ENCODE measurements around the gene CEP104.

Gene CEP104

DNA sequence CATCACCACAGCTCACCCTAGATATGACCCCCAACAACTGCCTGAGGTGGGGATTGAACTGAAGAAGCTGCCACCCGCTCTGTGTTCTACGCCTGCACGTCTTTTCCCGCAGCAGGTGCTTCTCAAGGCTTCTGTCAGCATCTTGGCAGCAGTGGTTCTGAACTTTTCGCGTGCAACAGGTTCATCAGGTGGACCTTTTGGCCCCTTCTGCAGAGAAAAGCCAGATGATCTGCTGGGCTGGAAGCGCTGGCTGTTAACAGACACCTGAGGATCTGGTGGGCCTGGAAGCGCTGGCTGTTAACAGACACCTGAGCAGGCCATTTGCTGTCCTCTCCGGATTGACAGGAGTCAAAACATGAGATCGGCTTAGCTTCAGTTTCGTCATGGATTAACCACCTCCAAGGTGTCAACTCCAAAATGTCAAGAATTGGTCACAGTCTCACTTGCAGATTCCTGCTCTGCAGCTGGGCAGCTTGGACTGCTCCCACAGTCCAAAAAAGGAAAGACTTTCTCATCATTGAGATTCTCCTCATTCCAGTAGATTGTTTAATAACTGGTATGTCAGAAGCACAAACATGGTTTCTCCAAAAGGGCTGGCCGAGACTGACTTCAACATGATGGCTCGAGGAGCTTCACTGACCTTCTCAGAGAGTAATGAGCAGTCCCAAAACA is 38.4 kb upstream of the CEP104 start:
- no peak for DNase-seq (ENCODE audit: low read depth)
- H3K4me3 ChIP-seq (ENCODE audit: low read depth, low read length) = no peak overlapping the region

DNA sequence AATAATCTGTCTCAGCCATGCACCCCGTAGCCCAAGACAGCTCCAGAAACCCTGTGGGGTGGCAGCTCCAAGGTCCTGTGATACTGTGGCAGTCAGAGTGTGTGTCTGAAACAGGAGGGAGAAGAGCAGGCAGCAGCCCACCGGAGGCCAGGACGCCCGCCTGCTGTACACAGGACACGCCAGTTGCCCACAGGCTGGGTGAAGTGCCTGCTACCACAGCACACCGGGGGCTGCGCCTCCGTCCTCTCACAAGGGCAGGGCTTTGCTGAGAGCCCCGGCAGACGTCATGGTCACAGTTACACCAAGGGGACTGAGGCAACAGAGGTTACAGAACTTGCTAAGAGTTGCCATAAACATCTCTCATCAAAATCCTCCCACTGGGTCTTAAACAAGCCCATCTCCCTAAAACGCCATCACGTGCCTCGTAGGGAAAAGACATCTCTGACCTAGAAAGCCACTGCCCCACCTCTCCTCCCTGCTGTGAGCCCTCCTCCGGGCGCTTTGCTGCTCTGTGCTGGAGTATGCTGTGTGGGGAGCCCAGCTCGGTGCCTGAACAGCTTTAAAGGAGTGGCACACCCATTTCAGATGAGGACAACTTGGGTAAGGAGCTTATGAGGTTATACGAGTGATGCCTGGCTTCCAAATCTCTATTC is 37.7 kb upstream of the CEP104 start:
- no peak for DNase-seq (ENCODE audit: low read depth)
- H3K4me3 ChIP-seq (ENCODE audit: low read depth, low read length) = no peak overlapping the region

DNA sequence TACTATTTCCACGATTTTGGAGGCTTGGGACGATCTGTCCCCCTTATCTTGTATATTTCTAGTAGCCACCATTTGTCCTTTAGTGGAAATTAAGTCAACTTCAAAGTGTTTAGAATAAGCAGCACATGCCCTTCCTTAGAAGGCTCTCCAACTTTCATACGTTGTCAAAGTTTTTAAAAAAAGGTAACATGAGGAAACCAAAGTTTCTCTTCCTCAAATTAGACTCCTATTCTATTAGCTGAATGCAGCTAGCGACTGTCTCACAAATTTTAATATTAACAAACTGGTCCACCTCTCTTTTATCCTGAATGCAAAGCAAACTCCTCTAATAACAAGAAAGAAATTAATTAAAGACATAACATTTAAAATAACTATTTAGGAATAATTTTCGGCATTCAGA is 36.2 kb upstream of the CEP104 start:
- no peak for DNase-seq (ENCODE audit: low read depth)
- H3K4me3 ChIP-seq (ENCODE audit: low read depth, low read length) = no peak overlapping the region

DNA sequence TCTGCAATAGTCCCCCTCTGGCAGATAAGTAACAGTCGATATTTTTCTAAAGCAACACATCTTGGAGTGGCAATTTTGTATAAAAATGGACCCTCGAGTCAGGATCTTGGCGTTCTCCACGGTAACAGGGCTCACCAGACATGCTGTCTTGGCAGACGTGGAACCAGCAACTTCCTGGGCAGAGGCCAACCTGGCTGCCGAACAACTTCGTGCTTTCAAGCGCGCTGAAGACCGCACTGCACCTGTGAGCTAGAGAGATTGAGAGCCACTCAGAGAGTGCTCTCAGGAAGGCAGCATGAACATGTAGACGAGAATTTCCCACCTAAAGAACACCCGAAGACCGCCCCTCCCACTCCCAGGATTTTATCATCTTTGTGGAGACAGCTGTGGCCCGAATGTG is 35.7 kb upstream of the CEP104 start:
- no peak for DNase-seq (ENCODE audit: low read depth)
- H3K4me3 ChIP-seq (ENCODE audit: low read depth, low read length) = no peak overlapping the region

DNA sequence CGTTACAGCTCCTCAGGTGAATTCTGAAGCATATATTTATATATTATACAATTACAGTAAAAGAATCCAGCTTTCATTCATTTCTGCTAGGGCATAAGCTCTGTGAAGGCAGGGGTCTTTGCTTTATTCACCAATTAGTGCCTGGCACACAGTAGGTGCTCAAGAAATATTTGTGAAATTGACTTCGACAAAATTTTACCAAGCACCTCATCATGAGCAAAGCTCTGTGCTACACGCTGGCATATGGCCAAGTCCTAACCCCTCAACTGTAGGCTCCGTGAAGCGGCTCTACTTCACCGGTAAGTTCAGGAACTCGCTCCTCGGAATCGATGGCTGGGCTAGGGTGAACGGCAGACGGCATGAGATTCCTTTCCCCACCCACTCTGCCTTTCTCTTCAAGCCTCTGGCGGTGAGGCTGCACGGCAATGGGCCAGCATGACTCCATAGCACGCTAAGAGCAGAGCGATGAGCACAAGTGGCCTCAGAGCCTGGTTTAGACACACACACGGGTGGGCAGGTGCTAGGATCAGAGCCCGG is 34.4 kb upstream of the CEP104 start:
- H3K4me3 ChIP-seq (ENCODE audit: low read depth, low read length) = no peak overlapping the region
- no peak for DNase-seq (ENCODE audit: low read depth)

DNA sequence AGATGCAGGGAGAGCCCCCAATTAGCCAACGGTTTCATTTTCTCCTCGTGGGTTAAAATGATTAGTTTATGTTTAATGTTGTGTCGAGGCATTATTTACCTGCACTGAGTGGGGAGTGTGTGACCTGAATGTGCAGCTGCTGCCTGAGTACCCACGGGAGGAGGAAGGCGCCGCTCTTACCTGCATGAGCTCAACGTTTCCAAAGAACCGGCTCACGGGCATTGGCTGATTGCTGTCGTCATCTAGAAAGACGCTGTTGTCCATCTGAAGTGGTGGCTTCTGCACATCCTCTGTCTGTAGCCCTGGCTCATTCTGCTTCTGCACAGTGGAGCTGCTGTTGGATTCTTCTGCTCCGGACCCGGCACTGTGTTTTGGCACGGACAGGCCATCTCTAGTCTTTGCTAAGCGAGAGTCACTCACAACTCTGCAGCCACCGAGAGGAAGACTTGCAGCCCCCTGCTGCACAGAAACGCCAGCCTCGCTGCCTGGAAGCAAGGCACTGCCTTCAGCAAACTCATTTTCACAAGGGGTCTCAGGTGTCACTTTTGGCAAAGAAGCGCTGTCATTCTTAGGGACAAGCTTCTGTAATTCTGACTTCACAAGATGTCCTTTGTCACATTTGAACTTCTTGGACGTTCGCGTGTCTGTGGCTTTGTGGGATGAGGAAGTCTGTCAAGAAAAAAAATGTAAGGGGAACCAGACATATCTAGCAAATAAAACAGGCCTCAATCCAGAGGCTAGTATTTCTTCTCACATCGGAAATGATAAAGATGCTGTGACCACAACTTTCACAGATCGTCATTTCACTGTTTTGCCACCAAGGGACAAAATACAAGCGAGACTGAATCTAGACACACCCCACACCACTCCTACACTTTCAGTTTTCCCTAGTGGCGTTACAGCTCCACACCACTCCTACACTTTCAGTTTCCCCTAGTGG is 33.6 kb upstream of the CEP104 start:
- no peak overlapping the region for H3K4me3 ChIP-seq (ENCODE audit: low read depth, low read length)
- no peak for DNase-seq (ENCODE audit: low read depth)

DNA sequence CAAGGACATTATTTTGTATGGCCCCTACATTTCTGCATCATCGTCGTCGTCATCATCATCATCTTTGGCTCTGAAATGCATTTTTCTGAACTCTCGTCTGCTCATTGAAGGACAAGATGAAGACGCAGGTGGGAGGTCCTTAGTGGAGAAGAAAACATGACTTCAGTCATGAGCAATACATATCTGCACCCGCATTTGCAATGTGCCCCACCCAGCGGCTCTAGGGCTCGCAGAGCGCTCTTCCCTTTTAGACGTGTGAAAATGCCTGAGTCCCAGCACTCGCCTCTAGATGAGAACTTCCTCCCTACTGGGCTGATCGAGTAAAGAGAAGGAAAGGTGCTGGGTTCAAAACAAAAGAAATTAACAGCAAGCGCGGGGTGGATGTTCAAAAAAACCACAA is 32.9 kb upstream of the CEP104 start:
- no peak for DNase-seq (ENCODE audit: low read depth)
- H3K4me3 ChIP-seq (ENCODE audit: low read depth, low read length) = no peak overlapping the region

DNA sequence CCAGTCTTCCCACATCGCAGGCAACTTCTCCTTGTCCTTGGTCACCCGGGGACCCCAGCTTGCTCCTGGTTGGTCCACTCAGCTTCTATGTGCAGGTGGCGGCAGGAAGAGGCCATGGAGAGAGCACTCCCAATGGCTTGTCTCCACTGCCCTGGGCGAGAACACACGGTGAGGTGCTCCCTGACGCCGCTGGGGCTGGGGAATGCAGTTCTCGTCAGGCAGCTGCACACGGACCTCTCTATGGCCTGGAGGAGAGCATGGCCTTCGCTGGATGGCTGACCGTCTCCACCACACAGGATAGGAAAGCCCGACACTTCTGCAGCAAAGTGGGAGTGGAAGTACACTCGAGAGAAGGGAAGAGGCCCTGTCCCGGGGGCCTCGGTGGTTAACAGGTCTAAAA is 31.3 kb upstream of the CEP104 start:
- no peak for DNase-seq (ENCODE audit: low read depth)
- H3K4me3 ChIP-seq (ENCODE audit: low read depth, low read length) = no peak overlapping the region

DNA sequence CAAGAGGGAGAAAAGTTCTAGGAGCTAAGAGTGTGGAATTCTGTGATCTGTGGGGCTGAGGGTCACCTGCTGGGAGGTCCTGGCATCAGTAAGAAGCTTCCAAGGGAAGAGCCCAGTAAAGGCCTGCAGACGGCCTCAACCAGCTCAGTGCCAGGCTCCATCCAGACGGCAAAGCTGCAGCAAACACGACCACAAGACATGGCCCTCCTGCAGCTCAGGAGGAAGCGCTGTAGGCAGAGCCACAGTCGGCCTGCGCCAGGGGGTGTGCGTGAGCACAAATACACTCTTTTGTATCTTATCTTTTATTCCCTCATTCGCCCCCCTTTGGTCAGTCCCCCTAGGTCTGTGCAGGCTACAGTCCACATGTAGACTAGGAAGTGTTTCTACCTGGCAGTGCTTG is 29.7 kb upstream of the CEP104 start:
- no peak for DNase-seq (ENCODE audit: low read depth)
- no peak overlapping the region for H3K4me3 ChIP-seq (ENCODE audit: low read depth, low read length)

DNA sequence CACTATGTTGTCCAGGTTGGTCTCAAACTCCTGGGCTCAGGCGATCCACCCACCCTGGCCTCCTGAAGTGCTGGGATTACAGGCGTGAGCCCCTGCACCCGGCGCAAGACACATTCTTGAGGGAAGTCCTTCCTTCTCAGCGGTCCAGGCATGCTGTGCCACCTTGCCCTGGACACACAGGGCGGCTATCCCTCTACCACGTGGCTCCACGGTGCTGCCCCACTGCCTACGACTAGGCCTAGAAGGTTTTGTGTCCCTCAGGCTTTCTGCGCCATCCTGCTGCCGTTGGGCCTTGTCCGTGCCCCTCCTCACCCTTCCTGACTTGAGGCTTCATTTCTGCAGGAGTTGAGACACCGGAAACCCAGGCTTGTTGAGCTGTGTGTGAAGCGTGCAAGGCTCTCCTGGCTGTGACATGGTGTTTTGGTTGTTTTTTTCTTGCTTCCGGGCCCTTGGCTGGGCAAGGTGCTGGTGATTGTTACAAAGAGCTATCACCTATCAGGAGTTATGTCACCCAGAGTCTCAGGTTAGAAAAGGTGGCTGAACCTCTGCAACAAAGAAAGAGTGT is 29.2 kb upstream of the CEP104 start:
- H3K4me3 ChIP-seq (ENCODE audit: low read depth, low read length) = no peak overlapping the region
- DNase-seq (ENCODE audit: low read depth) = no peak

DNA sequence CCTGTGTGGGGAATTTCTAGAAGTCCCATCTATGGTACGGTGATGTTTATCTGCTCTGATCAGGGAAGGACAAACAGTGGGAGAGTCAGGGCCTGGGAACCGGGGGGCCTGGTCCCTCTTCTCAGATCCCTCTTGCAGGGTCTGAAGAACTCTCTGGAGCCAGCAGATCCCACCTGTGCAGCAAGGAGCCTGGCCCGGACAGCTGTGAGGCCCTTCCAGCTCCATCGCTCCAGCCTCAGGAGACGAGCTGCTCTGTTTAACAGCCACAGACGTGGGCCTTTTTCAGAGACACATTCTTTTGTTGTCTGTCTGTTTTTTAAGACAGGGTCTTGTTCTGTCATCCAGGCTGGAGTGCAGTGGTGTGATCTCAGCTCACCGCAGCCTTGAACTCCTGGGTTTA is 28.6 kb upstream of the CEP104 start:
- H3K4me3 ChIP-seq (ENCODE audit: low read depth, low read length) = no peak overlapping the region
- no peak for DNase-seq (ENCODE audit: low read depth)

DNA sequence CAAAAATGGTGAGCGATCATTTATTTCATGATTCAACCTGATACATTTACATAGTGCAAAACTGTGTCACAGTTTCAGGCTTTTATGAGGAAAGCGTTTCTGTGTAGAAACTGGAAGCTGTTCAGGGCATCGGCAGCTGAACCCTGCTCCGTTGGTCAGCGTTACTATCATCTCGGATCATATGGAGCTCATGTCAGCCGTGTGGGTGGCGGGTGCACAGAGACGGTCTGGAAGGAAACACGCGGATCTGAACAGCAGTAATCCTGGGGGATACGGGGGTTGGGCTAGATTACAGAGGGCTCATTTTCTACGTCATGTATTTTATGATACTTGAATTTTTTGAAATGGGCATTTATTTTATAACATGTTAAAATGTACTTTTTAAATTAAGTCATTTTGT is 28.0 kb upstream of the CEP104 start:
- no peak for DNase-seq (ENCODE audit: low read depth)
- H3K4me3 ChIP-seq (ENCODE audit: low read depth, low read length) = no peak overlapping the region

DNA sequence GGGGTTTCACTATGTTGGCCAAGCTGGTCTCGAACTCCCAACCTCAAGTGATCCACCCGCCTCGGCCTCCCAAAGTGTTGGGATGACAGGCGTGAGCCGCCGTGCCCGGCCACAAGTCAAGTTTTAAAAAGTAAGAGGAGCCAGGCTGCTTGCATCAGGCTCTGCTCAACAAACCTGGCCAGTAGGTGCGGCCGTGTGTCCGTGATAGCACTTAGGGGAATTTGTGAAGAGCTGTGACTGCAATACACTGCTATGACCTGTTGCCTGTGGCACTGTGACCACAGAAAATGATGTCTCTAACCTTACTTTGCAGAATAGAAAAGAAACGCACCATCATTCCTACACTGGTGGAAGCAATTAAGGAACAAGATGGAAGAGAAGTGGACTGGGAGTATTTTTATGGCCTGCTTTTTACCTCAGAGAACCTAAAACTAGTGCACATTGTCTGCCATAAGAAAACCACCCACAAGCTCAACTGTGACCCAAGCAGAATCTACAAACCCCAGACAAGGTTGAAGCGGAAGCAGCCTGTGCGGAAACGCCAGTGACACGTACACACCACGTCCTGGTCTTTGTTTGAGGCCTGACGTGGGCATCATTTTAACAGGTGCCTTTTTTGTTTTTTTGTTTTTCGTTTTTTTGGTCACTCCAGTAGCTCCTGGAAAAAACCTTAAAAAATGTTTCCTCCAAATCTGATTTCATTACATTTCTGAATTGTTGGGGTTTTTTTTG is 26.3 kb upstream of the CEP104 start:
- no peak for DNase-seq (ENCODE audit: low read depth)
- H3K4me3 ChIP-seq (ENCODE audit: low read depth, low read length) = no peak overlapping the region

DNA sequence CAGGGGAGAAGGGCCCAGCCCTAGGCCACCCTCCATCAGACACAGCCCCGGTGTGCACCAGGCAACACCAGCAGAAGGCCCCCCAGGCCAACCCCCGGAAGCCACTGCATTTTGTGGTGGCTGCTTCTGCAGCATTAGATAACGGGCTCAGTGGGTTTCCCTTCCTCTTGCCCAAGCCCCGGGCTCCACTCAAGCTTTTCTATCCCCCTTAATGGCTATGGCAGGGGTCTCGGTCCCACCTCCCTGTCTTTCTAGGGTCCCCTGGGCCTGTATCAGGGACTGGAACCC is 24.1 kb upstream of the CEP104 start:
- DNase-seq (ENCODE audit: low read depth) = no peak
- no peak overlapping the region for H3K4me3 ChIP-seq (ENCODE audit: low read depth, low read length)

DNA sequence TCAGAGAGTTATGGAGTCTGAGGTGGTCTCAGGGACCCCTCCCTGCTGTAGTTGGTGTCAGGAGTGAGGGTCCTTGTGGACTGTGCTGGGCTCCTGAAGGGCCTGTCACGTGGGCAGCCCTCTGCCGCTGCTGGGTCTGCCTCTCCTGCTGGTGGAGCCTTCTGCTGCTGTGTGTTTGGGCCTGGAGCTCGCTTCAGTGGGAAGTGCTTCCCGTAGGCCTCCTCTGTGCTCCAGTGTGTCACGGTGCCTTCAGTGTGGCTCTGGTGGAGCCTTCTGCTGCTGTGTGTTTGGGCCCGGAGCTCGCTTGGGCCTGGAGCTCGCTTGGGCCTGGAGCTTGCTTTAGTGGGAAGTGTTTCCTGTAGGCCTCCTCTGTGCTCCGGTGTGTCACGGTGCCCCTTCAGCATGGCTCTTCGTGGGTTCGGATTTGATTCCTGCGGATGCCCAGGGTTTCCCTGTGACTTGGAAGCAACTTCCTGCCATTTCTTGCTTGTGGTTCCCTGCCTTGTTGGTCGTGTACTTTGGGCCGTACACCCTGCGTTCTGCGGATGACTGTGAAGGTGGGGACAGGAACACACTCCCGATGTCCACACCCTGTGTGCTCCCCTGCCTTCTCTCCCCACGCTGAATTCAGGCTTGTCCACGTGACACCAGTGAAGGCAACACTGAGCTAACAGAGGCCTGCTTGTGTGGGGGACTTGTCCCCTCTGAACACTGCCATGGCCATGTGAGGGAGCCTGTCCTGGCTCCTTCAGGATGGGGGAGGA is 23.6 kb upstream of the CEP104 start:
- H3K4me3 ChIP-seq (ENCODE audit: low read depth, low read length) = no peak overlapping the region
- no peak for DNase-seq (ENCODE audit: low read depth)

DNA sequence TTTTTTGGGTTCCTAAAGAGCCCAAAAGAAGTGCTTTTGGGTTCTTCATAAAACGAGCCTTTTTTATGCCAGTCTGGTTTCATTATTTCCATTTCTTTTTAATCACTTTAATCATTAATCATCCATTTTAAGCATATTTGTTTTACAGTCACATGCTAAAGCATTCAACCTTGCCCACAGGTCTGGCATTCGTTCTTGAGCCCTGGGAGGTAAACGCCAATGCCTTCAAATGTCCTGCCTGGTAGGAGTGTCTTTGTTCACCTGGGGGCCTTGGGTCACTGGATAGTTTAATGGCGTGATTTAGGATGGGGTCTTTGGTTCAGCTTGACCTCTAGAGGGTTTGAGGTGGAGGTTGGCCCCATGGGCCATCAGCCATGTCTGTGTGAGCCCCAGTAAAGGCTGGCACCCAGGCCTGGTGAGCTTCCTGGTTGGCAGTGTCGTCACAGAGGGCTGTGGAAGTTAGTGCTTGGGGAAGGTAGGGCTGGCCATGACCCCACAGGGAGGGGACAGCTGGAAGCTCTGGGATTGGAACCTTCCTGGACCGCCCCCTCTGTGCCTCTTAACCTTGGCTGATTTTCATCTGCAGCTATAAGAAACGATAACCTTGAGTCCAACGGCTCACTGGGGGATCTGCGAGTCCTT is 22.9 kb upstream of the CEP104 start:
- no peak overlapping the region for H3K4me3 ChIP-seq (ENCODE audit: low read depth, low read length)
- DNase-seq (ENCODE audit: low read depth) = no peak

DNA sequence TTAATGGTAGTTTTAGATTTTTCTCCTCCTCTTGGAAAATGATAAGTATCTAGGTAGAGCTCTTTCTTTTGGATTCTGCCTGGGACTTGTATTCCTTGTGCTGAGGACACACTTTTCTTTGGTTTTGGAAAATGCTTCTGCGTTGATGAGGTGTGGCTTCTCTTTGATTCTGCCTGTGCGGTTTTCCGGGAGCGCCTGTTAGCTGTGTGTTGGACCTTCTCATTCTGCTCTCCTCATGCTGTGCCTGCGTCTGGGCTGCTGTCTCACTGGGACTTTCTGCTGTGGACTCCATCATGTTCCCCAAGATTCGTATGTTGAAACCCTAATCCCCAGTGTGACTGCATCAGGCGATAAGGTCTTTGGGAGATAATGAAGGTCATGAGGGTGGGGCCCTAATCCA is 22.1 kb upstream of the CEP104 start:
- DNase-seq (ENCODE audit: low read depth) = no peak
- H3K4me3 ChIP-seq (ENCODE audit: low read depth, low read length) = no peak overlapping the region

DNA sequence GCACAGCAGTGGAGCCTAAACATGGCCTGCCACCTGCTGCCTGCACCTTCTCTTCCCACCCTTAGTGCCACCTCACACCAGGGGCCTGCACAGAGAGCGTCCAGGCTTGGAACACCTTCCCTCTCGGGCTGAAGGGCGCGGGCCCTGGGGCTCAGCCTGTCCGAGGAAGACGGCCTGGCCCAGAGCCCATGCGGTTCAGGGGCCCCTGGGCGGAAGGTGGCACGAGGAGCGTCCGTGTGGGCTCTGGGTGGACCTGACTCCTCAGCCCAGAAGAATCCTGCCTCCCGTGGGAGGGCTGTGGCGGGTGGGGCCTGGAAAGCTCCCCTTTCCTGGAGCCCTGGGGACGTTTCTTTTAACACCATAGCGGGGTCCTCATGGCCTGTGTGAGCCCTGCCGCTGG is 19.7 kb upstream of the CEP104 start:
- H3K4me3 ChIP-seq (ENCODE audit: low read depth, low read length) = no peak overlapping the region
- no peak for DNase-seq (ENCODE audit: low read depth)

Data from skeletal muscle cell (primary cell).